Neutrophil (primary cell): Measurements from ENCODE around the gene CDKN2AIP.

Experiments used
- H3K27ac ChIP-seq: fragments of 200-600 bp; sonication (generic); 2 replicates; pipeline ENCODE4 v1.5.1; 2016; ENCODE audit warnings: mild to moderate bottlenecking, moderate library complexity
- H3K27me3 ChIP-seq: fragments of 200-600 bp; sonication (generic); 2 replicates; pipeline ENCODE4 v1.6.0; 2016; ENCODE audit warnings: mild to moderate bottlenecking
- H3K36me3 ChIP-seq: fragments of 200-600 bp; sonication (generic); 2 replicates; pipeline ENCODE4 v1.5.1; 2017
- H3K4me1 ChIP-seq, 2 experiments: fragments of 200-600 bp in 1 of 2; sonication (generic) in 1 of 2; 1 replicate in 1 of 2; 2 replicates in 1 of 2; pipeline versions ENCODE4 v1.5.1 to v1.6.1; 2013 to 2016; ENCODE audit warnings: low read depth in 1 of 2, low read length in 1 of 2, mild to moderate bottlenecking in 1 of 2, moderate library complexity in 1 of 2; ENCODE audit not compliant: control insufficient read depth in 1 of 2, insufficient read depth in 1 of 2
- H3K4me3 ChIP-seq, 2 experiments: fragments of 200-600 bp in 1 of 2; sonication (generic) in 1 of 2; 1 replicate in 1 of 2; 2 replicates in 1 of 2; pipeline ENCODE4 v1.5.1; 2013 to 2016; ENCODE audit warnings: low read depth in 1 of 2, low read length in 1 of 2, mild to moderate bottlenecking in 1 of 2, moderate library complexity in 1 of 2
- H3K9me3 ChIP-seq: fragments of 200-600 bp; sonication (generic); 2 replicates; pipeline ENCODE4 v1.5.1; 2016
- TF ChIP-seq, protein P1 (sequence below): fragments of 200-600 bp; sonication (generic); IDR thresholded peaks from 2 replicates; pipeline ENCODE4 v1.5.1; 2016; ENCODE audit warnings: antibody characterized with exemption

The CDKN2AIP gene

GRCh38 chr4:183444214-183445096, at the start of gene CDKN2AIP:
Gene CDKN2AIP (plus strand): TSS chr4:183444636. CDS start chr4:183444798, 162 bp downstream.
- peaks cover 26% of the 10 kb centered on the region for H3K36me3 ChIP-seq
- H3K4me1 ChIP-seq, result peaks cover 34 to 35% of the 10 kb centered on the region in 2 experiments
- no peaks in the 10 kb centered on the region for H3K27me3 ChIP-seq
- H3K4me3 ChIP-seq, result peak within 1 kb of the TSS; percentile 81 to 93
- TF ChIP-seq, protein P1, sequence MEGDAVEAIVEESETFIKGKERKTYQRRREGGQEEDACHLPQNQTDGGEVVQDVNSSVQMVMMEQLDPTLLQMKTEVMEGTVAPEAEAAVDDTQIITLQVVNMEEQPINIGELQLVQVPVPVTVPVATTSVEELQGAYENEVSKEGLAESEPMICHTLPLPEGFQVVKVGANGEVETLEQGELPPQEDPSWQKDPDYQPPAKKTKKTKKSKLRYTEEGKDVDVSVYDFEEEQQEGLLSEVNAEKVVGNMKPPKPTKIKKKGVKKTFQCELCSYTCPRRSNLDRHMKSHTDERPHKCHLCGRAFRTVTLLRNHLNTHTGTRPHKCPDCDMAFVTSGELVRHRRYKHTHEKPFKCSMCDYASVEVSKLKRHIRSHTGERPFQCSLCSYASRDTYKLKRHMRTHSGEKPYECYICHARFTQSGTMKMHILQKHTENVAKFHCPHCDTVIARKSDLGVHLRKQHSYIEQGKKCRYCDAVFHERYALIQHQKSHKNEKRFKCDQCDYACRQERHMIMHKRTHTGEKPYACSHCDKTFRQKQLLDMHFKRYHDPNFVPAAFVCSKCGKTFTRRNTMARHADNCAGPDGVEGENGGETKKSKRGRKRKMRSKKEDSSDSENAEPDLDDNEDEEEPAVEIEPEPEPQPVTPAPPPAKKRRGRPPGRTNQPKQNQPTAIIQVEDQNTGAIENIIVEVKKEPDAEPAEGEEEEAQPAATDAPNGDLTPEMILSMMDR, result no peak
- H3K27ac ChIP-seq, result peak within 1 kb of the TSS; percentile 87
- no peaks in the 10 kb centered on the region for H3K9me3 ChIP-seq

DNA sequence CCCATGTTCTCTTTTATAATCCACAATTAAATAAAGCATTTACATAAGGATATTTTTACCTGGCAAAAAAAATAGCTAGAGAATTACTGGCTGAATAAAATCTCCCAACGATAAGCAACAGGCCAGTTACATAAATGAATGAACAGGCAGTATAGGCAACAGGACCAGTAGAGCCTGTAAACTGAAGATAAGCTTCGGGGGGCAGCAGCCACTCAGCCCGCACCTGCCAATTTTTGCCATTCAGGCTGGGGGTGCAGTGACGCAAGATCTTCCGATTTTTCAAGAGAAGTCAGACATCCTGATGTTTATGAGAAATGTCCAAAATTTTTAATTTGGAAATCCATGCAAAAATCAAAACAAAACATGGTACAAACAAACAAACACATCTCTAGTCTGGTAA, 49.0 kb upstream of the CDKN2AIP start:
- TF ChIP-seq, protein P1, result no peak
- H3K9me3 ChIP-seq, result no peaks in the 10 kb centered on the region
- peak overlapping the region; percentile 76 for H3K27ac ChIP-seq
- peaks cover 89 to 92% of the 10 kb centered on the region in 2 experiments for H3K4me1 ChIP-seq
- no peaks in the 10 kb centered on the region for H3K27me3 ChIP-seq
- no peaks in the 10 kb centered on the region for H3K36me3 ChIP-seq
- H3K4me3 ChIP-seq, result no peak overlapping the region

DNA sequence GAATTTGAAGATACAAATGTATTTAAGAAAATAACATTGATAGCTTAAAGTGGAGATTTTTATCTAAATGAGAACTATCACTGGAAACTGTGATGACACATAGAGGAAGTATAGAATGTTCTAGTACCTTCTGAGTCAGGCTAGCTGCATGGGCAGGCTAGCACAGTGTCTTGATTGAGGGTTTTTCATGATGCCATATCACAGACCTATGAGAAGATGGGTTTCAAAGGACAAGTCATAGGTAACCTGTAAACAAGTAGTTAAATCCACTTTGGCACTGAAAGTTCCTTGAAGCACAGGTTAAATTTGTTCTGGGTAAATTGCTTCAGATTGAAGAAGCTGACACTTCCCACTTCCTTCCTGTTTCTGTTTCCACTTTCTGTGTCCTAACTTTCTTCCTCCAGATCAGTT, 48.2 kb upstream of the CDKN2AIP start:
- Histone ChIP-seq H3K27me3 (no peaks in the 10 kb centered on the region), H3K4me1 (peaks cover 86 to 90% of the 10 kb centered on the region in 2 experiments), H3K4me3 (peak overlapping the region in 1 of 2 experiments; percentile 6), H3K36me3 (no peaks in the 10 kb centered on the region), H3K27ac (peak overlapping the region; percentile 76), H3K9me3 (no peaks in the 10 kb centered on the region)
- TF ChIP-seq, protein P1, result no peak

- no peaks in the 10 kb centered on the region for H3K9me3 ChIP-seq
- peaks cover 70 to 74% of the 10 kb centered on the region in 2 experiments for H3K4me1 ChIP-seq
- peak overlapping the region; percentile 76 for H3K27ac ChIP-seq
- TF ChIP-seq, protein P1, result no peak
- H3K27me3 ChIP-seq, result no peaks in the 10 kb centered on the region
- no peaks in the 10 kb centered on the region for H3K36me3 ChIP-seq
- peak overlapping the region; percentile 61 to 72 for H3K4me3 ChIP-seq
Observed at GRCh38 chr4:183397741-183398297, 46.6 kb upstream of the CDKN2AIP start.

DNA sequence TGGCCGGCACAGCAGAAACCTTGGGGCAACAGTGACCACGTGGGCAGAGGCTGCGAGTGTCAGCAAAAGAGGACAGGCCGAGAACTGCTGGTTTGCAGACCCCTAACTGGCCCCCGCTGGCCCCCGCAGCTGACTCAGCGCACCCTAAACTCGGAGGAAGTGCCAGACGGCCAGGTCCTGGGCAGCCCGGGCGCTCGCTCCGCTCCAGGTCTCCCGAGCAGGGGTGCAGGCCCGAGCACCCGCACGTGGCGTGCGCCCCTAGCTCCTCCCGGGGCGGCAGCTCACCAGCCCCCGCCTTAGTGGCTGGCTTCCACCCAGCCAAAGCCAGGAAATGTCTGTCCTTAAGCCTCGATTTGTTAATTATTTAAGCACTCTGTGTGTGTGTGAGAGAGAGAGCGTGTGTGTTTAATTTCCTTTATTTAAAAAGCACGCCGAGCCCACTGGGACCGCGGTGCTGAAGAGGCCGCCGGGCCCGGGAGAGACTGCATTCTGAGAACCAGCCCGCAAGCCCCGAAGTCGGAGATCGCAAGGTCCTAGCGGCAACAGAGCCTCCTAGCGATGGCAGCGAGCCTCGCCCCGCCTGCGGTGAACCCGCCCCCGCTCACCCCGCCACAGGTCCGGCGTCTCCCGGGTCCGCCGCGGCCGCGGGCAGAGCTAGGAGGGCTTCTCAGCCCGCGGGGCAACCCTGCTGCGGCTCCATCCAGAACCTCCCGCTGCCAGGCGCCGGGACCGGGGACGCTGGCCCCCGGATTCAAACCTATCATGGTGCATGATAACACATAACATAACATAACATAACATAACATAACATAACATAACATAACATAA, 45.9 kb upstream of the CDKN2AIP start:
- H3K4me1 ChIP-seq, result peaks cover 63 to 67% of the 10 kb centered on the region in 2 experiments
- H3K27ac ChIP-seq, result peak overlapping the region; percentile 76
- H3K4me3 ChIP-seq, result peak overlapping the region; percentile 61 to 72
- no peaks in the 10 kb centered on the region for H3K27me3 ChIP-seq
- H3K9me3 ChIP-seq, result no peaks in the 10 kb centered on the region
- no peaks in the 10 kb centered on the region for H3K36me3 ChIP-seq
- TF ChIP-seq, protein P1, result no peak
